EL (cell line): ENCODE results near the gene NUSAP1.
A peak's percentile ranks its signal among the peaks of the same experiment; 100 is the strongest.
"Not testable (repeated sequence)": the region's sequence is repeated elsewhere in the genome, so short reads cannot be mapped to it uniquely, and the experiment has no call there.

Source experiments
- DNase-seq: peaks from one replicate; pipeline ENCODE4 v3.0.0-alpha.2; 2016

The NUSAP1 gene, protein sequence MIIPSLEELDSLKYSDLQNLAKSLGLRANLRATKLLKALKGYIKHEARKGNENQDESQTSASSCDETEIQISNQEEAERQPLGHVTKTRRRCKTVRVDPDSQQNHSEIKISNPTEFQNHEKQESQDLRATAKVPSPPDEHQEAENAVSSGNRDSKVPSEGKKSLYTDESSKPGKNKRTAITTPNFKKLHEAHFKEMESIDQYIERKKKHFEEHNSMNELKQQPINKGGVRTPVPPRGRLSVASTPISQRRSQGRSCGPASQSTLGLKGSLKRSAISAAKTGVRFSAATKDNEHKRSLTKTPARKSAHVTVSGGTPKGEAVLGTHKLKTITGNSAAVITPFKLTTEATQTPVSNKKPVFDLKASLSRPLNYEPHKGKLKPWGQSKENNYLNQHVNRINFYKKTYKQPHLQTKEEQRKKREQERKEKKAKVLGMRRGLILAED

DNA sequence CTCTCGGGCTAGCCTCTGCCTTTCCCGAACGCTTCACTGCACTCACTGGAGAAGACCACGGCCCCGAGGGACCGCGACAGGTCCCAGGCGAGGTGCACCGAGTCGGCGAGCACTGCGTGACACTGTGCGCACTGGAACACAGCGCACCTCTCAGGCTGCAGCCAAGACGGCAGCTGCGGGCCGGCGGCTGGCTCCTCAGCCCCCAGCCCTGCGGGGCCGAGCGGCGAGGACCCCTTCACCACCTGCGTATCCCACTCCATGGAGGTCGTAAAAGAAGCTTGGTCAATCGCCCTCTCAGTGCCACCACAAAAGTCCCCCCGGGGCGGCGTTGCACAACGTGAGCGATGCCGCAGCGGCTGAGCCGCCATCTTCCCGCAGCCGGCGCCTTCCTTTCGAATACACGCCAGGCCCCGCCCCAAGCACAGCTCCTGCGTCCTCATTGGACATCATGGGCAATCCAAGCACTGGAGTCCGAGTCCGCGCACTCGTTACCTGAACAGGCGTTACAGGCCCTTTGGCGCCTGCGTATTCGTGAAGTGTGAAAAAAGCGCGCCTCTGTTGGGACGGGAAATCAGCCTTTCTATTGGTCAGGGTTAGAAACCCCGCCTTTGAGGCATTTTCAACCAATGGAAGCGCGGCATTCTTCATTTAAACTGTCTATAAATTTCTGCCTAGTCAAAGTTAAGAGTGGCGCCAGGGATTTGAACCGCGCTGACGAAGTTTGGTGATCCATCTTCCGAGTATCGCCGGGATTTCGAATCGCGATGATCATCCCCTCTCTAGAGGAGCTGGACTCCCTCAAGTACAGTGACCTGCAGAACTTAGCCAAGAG is at the start of gene NUSAP1, which contains the start of gene OIP5:
TSS of gene NUSAP1 (plus strand) at position 688 of the 832 bp plus-strand sequence. CDS start at position 765, 77 bp downstream.
TSS of gene OIP5 (minus strand) at position 398 of the 832 bp plus-strand sequence. CDS start at position 368, 30 bp downstream.
- peak; percentile 100 for DNase-seq

DNA sequence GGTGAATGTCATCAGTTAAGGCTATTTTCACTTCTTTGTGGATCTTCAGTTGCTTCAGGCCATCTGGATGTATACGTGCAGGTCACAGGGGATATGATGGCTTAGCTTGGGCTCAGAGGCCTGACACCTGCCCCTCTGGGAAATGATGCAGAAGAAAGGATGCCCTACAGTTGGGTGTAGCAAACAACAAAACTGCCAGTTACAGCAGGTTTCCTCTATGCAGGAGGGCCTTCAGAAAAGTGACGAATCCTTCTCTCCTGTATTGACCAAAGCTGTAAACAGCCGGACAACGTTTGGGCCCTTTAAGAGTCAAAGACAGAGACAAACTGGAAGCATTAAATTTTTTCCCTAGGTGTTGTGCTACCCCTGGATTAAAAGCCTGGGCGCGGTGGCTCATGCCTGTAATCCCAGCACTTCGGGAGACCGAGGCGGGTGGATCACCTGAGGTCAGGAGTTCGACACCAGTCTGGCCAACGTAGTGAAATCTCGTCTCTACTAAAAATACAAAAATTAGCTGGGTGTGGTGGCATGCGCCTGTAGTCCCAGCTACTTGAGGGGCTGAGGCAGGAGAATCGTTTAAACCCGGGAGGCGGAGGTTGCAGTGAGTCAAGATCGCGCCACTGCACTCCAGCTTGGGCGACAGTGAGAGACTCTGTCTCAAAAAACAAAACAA is 49.6 kb upstream of the NUSAP1 start:
- DNase-seq: not testable (repeated sequence)

DNA sequence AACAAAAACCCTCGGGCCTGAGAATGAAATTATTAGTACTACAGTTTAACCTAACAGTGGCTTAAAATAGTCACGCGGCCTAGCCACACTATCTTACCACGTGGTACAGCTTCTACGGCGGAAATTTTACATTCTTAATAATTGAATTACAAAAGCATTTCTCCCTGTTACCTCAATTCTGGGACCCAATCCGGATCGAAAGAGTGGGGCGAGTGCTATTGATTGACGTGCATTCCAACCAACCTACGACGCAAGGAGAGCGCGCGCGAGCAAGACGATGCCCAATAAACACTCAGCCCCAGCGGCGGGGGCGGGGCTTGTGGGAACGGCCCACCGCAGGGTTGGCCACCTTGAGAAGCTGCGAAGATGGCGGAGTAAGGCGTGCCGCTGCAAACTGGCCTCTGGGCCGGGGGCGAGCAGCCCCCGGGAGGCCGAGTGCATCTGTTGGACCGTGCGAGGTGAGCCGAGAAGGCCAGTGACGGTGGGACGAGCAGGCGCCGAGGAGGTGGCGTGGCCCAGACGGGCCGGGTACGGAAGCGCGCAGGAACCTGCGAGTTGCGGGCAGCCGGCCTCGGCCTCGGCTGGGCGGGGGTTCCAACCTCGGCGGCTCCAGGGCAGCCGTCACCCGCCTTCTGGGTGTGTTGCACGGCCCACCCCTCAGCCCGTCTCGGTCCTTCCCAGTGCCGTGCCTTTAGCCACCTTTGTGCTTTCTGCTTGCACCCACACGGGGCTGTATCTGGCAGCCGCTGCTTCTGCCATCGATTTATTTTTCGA is 48.8 kb upstream of the NUSAP1 start:
- DNase-seq: peak; percentile 99

DNA sequence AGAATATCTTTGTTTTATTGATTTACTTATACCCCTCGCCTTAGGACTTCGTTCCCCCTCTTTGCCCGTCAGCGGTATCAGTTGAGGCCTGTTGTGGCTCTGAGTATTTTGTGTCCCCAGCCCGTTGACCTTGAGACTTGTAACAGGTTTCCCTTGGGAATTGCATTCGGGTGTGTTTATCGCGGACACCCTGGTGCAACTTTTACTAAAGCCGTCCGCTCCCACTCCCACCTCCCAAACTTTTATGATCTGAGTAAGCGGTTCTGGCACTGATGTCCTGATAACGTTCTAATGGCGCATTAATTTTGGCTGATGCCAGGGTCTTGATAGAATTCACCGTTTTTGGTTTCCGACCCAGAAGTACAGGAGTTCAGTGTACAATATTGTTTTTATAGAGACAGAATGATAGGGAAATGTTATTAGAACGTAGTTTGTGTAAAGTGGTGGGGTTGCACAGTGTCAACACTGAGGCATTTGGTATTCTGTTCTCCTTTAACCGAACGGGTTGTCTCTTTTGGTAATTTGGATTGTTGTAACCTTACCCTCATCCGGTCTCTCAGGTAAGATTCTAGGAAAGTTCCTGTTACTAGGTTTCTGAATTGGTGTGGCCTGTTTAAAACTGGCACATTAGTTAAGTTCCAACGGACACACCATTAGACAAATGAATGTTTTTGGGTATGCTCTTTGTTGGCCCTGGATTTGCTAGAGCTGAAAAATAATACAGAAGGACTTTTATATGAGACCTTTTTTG is 48.1 kb upstream of the NUSAP1 start:
- peak; percentile 24 for DNase-seq

DNA sequence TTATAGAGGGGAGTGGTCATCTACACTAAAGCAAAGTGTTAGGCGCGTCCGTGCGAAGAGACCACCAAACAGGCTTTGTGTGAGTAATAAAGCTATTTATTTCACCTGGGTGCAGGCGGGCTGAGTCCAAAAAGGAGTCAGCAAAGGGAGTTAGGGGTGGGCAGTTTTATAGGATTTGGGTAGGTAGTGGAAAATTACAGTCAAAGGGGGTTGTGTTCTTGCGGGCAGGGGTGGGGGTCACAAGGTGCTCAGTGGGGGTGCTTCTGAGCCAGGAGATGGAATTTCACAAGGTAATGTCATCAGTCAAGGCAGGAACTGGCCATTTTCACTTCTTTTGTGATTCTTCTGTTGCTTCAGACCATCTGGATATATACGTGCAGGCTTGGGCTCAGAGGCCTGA is 47.4 kb upstream of the NUSAP1 start:
- DNase-seq: no peak

DNA sequence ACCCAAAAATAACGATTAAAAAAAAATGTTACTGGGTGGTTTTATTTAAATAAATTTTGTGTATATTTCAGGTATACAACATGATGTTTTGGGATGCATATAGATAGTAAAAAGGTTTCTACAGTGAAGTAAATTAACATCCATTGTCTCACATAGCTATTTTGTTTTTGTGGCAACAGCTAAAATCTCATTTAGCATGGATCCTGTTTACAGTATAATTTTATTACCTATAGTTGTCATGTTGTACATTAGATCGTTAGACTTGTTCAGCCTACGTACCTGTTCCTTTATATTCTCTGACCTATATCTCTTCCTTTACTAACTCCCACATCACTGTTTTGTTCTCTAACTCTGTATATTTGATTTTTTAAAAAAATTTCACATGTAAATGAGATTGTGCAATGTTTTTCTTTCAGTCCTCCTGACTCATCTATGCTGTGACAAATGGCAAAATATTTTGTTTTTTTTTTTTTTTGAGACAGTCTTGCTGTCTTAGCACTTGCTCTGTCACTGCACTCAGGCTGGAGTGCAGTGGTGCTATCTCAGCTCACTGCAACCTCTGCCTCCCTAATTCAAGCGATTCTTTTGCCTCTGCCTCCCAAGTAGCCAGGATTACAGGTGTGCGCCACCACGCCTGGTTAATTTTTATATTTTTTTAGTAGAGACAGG is 45.9 kb upstream of the NUSAP1 start:
- peak; percentile 51 for DNase-seq

DNA sequence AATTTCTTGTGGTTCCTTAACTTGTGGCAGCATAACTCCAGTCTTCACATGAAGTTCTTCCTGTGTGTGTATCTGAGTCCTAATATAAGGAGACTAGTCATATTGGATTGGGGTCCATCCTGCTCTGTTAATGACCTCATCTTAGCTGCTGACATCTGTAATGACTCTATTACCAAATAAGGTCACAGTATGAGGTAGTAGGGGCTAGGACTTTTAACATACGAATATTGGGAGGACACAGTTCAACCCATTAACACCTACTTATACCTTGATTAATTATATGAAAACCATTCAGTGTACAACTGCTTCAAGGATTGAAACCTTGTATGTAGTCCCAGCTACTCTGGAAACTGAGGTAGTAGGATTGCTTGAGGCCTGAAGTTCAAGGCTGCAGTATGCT is 44.2 kb upstream of the NUSAP1 start:
- no peak for DNase-seq

DNA sequence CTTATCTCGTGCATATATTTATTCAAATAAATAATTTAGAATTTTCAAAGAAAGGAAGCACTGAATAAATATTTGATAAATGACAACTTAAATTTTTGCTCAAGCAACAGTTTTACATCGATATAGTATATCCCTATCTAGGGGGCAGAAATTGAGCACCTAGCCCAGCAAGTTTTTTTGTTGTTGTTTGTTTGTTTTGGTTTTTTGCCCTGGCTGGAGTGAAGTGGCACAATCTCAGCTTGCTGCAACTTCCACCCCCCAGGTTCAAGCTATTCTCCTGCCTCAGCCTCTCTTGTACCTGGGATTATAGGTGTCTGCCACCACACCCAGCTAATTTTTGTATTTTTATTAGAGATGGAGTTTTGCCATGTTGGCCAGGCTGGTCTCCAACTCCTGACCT is 42.7 kb upstream of the NUSAP1 start:
- no peak for DNase-seq

DNA sequence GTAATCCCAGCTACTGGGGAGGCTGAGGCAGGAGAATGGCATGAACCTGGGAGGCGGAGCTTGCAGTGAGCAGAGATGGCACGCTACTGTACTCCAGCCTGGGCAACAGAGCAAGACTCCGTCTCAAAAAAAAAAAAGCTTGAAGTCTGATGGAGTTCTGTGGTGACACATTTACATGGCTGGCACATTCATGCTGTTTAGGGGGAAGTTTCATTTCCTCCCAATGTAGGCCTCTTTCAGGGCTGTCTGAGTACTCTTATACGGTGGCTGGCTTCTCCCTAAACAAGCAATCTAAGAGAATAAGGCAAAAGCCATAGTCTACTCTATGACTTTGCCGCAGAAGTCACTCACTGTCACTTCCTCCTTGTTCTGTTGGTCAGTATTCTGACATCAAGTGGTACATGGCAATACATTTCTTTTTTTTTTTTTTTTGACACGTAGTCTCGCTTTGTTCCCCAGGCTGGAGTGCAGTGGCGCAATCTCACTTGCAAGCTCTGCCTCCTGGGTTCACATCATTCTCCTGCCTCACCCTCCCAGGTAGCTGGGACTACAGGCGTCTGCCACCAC is 41.5 kb upstream of the NUSAP1 start:
- no peak for DNase-seq

DNA sequence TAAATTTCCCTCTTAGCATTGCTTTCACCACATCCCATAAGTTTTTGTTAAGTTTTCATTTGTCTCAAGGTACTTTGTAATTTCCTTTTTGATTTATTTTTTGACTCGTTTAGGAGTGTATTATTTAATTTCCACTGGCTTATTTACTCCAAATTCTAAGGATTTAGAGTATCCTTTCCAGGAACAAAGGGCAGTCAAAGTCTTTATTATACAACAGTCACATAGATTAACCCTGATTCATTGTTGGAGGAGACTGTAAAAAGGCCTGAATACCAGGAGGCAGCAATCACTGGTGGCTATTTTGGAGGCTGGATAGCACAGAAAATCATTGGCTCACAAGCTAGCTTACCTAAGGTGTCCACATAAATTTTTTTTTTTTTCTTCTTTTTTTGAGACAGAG is 40.2 kb upstream of the NUSAP1 start:
- DNase-seq: no peak

DNA sequence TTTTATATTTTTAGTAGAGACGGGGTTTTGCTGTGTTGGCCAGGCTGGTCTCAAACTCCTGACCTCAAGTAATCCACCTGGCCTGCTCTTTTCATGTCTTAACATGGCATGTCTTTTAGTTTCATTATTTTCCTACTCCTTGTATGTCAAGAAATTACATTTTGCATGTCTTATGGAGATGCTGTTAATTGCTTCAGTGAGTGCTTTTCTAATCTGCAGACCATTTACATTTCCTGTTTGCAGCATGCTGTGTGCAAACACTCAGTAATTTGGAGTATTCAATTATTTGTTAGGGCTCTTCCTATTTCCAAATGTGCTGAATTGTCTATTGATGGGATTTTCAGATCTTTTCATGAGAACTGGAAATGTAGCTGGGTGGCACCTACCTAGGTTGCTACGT is 31.5 kb upstream of the NUSAP1 start:
- not testable (repeated sequence) for DNase-seq

DNA sequence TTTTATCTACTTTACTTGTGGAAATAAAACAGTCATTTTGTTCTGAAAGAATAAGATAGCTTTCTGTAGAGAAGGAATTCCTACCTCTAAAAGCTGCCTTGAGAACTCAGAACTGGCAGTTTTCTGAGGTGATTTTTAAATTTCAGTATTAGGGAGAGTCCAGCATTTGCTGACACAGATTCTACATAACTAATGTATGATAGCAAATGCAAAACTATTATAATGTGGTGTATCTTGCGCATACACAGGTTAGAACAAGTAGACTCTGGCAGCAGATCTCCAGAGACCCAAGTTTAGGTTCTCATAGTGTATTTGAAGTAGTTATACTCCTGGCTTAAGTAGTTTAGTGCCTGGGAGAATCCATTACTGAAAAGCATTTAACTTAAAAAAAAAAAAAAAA is 31.1 kb upstream of the NUSAP1 start:
- no peak for DNase-seq

DNA sequence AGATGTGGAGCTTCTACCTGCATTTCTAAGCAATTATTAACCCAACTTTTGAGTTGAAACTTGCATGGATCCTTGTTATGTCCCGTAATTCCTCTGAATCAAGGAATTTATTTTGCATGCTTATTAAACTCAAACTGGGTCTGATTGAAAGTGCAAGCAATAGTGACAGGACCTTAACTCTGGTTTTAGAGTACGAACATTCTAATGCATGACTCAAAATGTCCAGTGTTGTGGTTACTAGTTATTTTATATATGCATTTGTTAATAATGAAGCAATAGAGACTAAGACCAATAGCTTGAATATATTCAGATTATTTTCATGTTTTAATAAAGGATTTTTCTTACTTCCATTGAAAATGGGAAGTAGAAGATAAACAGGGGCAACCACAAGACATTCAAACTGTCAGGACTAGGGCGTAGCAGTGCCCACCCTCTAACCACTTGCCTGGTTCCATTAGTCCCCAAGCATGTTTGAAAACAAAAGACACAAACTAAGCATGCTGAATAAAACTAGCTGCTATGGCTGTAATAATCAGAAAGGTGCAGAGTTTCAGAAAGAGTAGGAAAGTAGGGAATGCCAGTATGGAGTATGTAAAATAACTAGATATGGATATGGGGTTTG is 28.4 kb upstream of the NUSAP1 start:
- no peak for DNase-seq

DNA sequence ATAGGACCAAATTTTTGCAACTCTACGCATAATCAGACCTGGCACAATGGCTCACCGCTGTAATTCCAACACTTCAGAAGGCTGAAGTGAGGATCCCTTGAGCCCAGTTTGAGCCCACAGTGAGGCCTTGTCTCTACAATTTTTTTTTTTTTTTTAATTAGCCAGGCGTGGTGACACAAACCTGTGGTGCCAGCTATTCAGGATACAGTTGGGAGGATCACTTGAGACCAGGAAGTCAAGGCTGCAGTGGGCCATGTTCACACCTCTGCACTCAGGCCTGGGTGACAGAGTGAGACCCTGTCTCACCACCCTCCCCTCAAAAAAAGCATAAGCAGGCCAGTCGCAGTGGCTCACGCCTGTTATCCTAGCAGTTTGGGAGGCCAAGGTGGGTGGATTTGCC is 25.0 kb upstream of the NUSAP1 start:
- no peak for DNase-seq

DNA sequence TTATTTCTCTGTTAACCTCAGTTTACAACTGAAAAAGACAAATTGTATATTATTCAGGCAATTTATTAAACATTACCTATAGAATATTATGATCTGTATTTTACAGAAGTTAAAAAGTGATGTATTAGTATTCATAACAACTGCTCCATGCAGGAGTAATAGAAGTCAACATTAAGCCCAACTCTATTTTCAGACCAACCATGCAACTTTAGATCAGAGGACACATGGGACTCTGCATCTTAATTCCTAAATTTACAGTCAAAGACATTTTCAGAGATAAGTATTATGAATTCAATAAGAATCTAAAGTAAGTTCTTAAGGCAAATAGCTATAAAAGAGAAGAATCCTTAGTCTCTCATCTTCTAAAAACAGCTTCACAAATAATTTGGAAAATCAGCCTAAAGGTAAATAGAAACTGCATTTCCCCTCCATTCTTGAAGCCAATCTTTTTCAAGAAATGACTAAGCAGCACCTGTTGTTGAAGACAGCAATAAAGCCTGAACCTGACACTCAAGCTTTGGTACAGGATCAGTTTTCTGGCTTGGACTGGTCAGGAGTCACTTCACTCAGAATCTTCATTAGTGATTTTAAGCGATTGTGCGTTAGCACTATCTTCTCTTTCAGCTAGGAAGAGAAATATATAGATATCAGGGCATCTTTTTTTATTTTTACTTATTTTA is 23.3 kb upstream of the NUSAP1 start:
- no peak for DNase-seq

DNA sequence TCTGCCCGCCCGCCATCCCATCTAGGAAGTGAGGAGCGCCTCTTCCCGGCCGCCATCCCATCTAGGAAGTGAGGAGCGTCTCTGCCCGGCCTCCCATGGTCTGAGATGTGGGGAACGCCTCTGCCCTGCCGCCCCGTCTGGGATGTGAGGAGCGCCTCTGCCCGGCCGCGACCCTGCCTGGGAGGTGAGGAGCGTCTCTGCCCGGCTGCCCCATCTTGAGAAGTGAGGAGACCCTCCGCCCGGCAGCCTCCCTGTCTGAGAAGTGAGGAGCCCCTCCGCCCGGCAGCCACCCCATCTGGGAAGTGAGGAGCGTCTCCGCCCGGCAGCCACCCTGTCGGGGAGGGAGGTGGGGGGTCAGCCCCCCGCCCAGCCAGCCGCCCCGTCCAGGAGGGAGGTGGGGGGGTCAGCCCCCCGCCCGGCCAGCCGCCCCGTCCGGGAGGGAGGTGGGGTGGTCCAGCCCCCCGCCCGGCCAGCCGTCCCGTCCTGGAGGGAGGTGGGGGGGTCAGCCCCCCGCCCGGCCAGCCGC is 11.8 kb upstream of the NUSAP1 start:
- DNase-seq: not testable (repeated sequence)

DNA sequence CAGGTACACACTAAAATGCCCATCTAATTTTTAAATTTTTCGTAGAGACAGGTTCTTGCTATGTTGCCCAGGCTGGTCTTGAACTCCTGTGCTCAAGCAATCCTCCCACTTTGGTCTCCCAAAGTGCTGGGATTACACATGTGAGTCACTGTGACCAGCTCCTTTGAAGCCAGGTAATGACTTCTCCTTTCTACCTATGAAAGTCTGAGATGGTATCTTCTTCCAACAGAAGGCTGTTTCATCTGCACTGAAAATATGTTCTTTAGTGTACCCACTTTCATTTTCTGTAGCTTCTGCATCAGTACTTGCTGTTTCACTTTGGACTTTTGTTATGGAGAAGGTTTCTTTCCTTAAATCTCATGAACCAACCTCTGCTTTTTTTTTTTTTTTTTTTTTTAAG is 9.1 kb upstream of the NUSAP1 start:
- no peak for DNase-seq

DNA sequence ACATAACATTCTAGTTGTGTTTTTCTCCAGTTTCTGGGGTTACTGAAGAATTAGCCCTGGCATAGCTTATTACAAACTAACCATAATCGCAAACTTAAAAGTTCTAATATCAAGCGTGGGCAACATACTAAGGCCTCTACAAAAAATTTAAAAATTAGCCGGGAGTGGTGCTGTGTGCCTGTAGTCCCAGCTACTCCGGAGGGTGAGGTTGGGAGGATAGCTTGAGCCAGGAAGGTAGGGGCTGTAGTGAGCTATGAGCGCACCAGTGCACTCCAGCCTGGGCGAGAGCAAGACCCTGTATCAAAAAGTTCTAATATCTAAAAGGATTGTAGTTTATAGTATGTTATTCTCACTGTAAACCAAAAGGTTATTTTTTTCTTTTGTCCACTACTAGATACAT is 1.4 kb upstream of the NUSAP1 start:
- DNase-seq: no peak

DNA sequence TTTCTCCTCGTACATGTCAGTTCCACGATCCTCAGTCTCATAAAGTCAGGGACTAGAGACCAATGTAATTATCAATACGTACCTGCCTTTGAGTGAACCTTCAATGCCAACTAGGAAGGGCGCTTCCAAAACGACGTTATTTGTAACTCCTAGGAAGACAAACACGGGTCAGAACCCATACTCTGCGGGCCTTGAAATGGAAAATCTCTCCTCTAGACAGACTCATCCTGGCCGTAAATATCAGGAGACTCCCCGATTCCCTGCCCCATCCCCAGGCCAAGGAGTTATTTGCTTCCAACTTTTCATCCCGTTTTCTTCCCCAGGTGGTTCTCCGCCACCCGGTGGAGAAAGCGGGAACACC is 868 bp upstream of the NUSAP1 start:
- no peak for DNase-seq
